Measurements from ENCODE around the gene CHST11.
"Not testable (repeated sequence)": the region's sequence is repeated elsewhere in the genome, so short reads cannot be mapped to it uniquely, and the experiment has no call there.

CHST11 gene

GRCh38 chr12:104738776-104739642 is 282.3 kb downstream of the CHST11 start:
- no peak for DNase-seq (ENCODE audit: low spot score)

- DNase-seq (ENCODE audit: low spot score) = peak; percentile 28
Observed at GRCh38 chr12:104740668-104741067, 283.9 kb downstream of the CHST11 start.

- DNase-seq (ENCODE audit: low spot score) = no peak
Observed at GRCh38 chr12:104741077-104741476, 284.3 kb downstream of the CHST11 start.

GRCh38 chr12:104741497-104742367 is 285.0 kb downstream of the CHST11 start:
- DNase-seq (ENCODE audit: low spot score) = no peak

GRCh38 chr12:104742551-104743201 is 285.9 kb downstream of the CHST11 start:
- no peak for DNase-seq (ENCODE audit: low spot score)

GRCh38 chr12:104743202-104743580 is 286.4 kb downstream of the CHST11 start:
- DNase-seq (ENCODE audit: low spot score) = no peak

GRCh38 chr12:104743753-104744548 is 287.2 kb downstream of the CHST11 start:
- DNase-seq (ENCODE audit: low spot score) = not testable (repeated sequence)

GRCh38 chr12:104746467-104747088 is 289.8 kb downstream of the CHST11 start:
- DNase-seq (ENCODE audit: low spot score) = no peak

- no peak for DNase-seq (ENCODE audit: low spot score)
Observed at GRCh38 chr12:104747330-104747729, 290.6 kb downstream of the CHST11 start.

- DNase-seq (ENCODE audit: low spot score) = no peak
Observed at GRCh38 chr12:104747955-104748354, 291.2 kb downstream of the CHST11 start.

- DNase-seq (ENCODE audit: low spot score) = no peak
Observed at GRCh38 chr12:104748356-104748755, 291.6 kb downstream of the CHST11 start.

GRCh38 chr12:104748790-104749189 is 292.0 kb downstream of the CHST11 start:
- DNase-seq (ENCODE audit: low spot score) = no peak

GRCh38 chr12:104749545-104749944 is 292.8 kb downstream of the CHST11 start:
- DNase-seq (ENCODE audit: low spot score) = no peak

- no peak for DNase-seq (ENCODE audit: low spot score)
Observed at GRCh38 chr12:104750061-104750460, 293.3 kb downstream of the CHST11 start.

GRCh38 chr12:104751120-104751519 is 294.4 kb downstream of the CHST11 start:
- DNase-seq (ENCODE audit: low spot score) = no peak

GRCh38 chr12:104751594-104751993 is 294.8 kb downstream of the CHST11 start:
- DNase-seq (ENCODE audit: low spot score) = no peak

- no peak for DNase-seq (ENCODE audit: low spot score)
Observed at GRCh38 chr12:104752016-104752415, 295.3 kb downstream of the CHST11 start.

- no peak for DNase-seq (ENCODE audit: low spot score)
Observed at GRCh38 chr12:104752881-104753280, 296.1 kb downstream of the CHST11 start.

- no peak for DNase-seq (ENCODE audit: low spot score)
Observed at GRCh38 chr12:104756901-104757300, 300.2 kb downstream of the CHST11 start.

GRCh38 chr12:104758771-104759170 is 302.0 kb downstream of the CHST11 start:
- DNase-seq (ENCODE audit: low spot score) = no peak

GRCh38 chr12:104761091-104761490 is 304.3 kb downstream of the CHST11 start:
- no peak for DNase-seq (ENCODE audit: low spot score)

Measured in CD4-positive, alpha-beta T cell treated with Interleukin-15 for 4 hours (primary cell).